Right lobe of liver (tissue), 6 donors: ENCODE data around the gene TMEM175. TPM values are rescaled to one million over a fixed set of nuclear protein-coding genes. Genes with fewer than 3 reads are reported as not detected.

ENCODE experiments used
- ATAC-seq, 4 donors: fragments of 200-7000 bp; cut with Tn5 transposase; one replicate each; pipeline ENCODE4 v1.9.1; 2020; ENCODE audit warnings: mild to moderate bottlenecking in 4 of 4, moderate library complexity in 4 of 4
- DNase-seq, 3 donors: peaks; one replicate each; pipeline ENCODE4 v3.0.0-alpha.2; 2020
- H3K27ac ChIP-seq, 3 donors: fragments of 200-600 bp; one replicate each; pipeline ENCODE4 v1.8.0; 2022
- H3K27me3 ChIP-seq, 2 donors: fragments of 200-600 bp; one replicate each; pipeline ENCODE4 v1.8.0; 2022
- H3K36me3 ChIP-seq, 4 donors: fragments of 200-600 bp; sonication (generic) in 1 of 4; one replicate each; pipeline versions ENCODE4 v1.5.1 to v1.8.0; 2017 to 2022; ENCODE audit warnings: control low read depth in 1 of 4
- H3K4me1 ChIP-seq, 4 donors: fragments of 200-600 bp; sonication (generic) in 1 of 4; one replicate each; pipeline versions ENCODE4 v1.5.1 to v1.8.0; 2017 to 2022; ENCODE audit warnings: control low read depth in 1 of 4
- H3K4me3 ChIP-seq, 3 donors: fragments of 200-600 bp; one replicate each; pipeline ENCODE4 v1.8.0; 2022
- H3K9me3 ChIP-seq, 4 donors: fragments of 200-600 bp; sonication (generic) in 1 of 4; one replicate each; pipeline versions ENCODE4 v1.5.1 to v1.8.0; 2017 to 2022; ENCODE audit warnings: control low read depth in 1 of 4
- POLR2A ChIP-seq: fragments of 450-650 bp; IDR thresholded peaks from one replicate; pipeline ENCODE4 v1.6.1; 2017; ENCODE audit warnings: antibody characterized with exemption, mild to moderate bottlenecking
- WGBS: methylation state at CpG from one replicate; pipeline ENCODE4 v1.1.6; 2018; ENCODE audit warnings: low coverage, low lambda C conversion rate; ENCODE audit not compliant: insufficient coverage; ENCODE audit errors: missing lambda C conversion rate; 5-methylcytosine and 5-hydroxymethylcytosine counted together
- intact Hi-C, 2 donors: fragments of 100-400 bp; cut with DNase I; formaldehyde crosslinking; loops; one replicate each; pipeline versions ENCODE4 v1.11.2 to v1.14.1; 2022
- total RNA-seq, 6 experiments: library from RNA; depleted of rRNA in 2 of 6; stranded (reverse); fragments of >200 nt in 2 of 6; fragmentation: NEBNext Ultra II Directional in 3 of 6; extraction: Animal tissue kit (Norgen Biotek cat#: 25700) in 3 of 6; gene quantifications; one replicate each; pipeline versions ENCODE4 v1.1.0 to v1.2.4, GENCODE V29; 2016 to 2023
- TF ChIP-seq, protein P1 (sequence below), 4 donors: fragments of 200-600 bp in 3 of 4; fragments of 450-650 bp in 1 of 4; IDR thresholded peaks; one replicate each; pipeline versions ENCODE4 v1.5.1 to v1.8.0; 2016 to 2022; ENCODE audit warnings: antibody characterized with exemption in 4 of 4, mild to moderate bottlenecking in 2 of 4
- donor health status: DM: no; HTN: yes; CAD: no.
- donor health status: DM: no; HTN: no; CAD: no.
- donor health status: DM: no; HTN: no; CAD: no.
- donor health status: DM: no; HTN: yes; CAD: no.
- donor health status: DM: no; HTN: yes; CAD: no.

Gene TMEM175
- total RNA-seq, 6 experiments from 2014 or later, result 22.0 to 31.8 (median 23.6) TPM

GRCh38 chr4:1004557-1005485 is 72.6 kb downstream of the TMEM175 start:
- WGBS, result 96% methylated on average over 3 of the region's 25 CpGs
- Histone ChIP-seq H3K27me3 (peaks cover 4 to 9% of the 10 kb centered on the region in 2 donors), H3K9me3 (no peaks in the 10 kb centered on the region), H3K36me3 (no peaks in the 10 kb centered on the region), H3K27ac (no peak overlapping the region), H3K4me3 (no peak overlapping the region), H3K4me1 (peaks cover 0 to 18% (median 3%) of the 10 kb centered on the region in 4 donors)
- intact Hi-C loops, result no loop called here
- ATAC-seq, result no peak
- DNase-seq, result no peak
- TF ChIP-seq, protein P1, sequence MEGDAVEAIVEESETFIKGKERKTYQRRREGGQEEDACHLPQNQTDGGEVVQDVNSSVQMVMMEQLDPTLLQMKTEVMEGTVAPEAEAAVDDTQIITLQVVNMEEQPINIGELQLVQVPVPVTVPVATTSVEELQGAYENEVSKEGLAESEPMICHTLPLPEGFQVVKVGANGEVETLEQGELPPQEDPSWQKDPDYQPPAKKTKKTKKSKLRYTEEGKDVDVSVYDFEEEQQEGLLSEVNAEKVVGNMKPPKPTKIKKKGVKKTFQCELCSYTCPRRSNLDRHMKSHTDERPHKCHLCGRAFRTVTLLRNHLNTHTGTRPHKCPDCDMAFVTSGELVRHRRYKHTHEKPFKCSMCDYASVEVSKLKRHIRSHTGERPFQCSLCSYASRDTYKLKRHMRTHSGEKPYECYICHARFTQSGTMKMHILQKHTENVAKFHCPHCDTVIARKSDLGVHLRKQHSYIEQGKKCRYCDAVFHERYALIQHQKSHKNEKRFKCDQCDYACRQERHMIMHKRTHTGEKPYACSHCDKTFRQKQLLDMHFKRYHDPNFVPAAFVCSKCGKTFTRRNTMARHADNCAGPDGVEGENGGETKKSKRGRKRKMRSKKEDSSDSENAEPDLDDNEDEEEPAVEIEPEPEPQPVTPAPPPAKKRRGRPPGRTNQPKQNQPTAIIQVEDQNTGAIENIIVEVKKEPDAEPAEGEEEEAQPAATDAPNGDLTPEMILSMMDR (IDR thresholded peaks at IDR 0.05), result no peak
- TF ChIP-seq POLR2A, result no peak

DNA sequence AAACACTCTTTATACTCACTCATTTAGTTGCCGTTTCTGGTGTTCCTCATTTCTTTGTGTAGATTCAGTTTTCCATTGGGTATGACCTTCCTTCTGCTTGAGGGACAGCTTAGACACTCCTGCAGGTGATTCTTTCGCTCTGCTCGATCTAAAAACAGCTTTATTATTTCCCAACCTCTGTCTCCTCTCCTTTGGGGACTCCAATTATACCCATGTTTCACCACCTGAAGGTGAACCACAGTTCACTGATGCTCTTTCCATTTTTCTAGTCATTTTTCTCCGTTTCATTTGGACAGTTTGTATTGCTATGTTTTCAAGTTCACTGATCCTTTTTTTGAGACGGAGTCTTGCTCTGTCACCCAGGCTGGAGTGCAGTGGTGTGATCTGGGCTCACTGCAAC is 74.6 kb downstream of the TMEM175 start:
- Histone ChIP-seq H3K27me3 (peaks cover 4 to 9% of the 10 kb centered on the region in 2 donors), H3K27ac (no peak overlapping the region), H3K9me3 (no peaks in the 10 kb centered on the region), H3K4me3 (no peak overlapping the region), H3K4me1 (peaks cover 0 to 31% (median 8%) of the 10 kb centered on the region in 4 donors), H3K36me3 (no peaks in the 10 kb centered on the region)
- DNase-seq (no peak), ATAC-seq (no peak)
- intact Hi-C loops, result no loop called here
- 90% methylated on average over 5 of the region's 5 CpGs for WGBS
- no peak for TF ChIP-seq POLR2A
- TF ChIP-seq, protein P1 (IDR thresholded peaks at IDR 0.05), result no peak

Other genes starting within 250 kb of the TMEM175 start
- 1 to 10 TPM; 2.9 to 9.0 (median 5.2) TPM for gene SLC49A3, start 243.3 kb upstream of the TMEM175 start, total RNA-seq
- gene PCGF3, start 226.6 kb upstream of the TMEM175 start, total RNA-seq, result 10 to 100 TPM; 13.0 to 23.5 (median 14.7) TPM
- gene CPLX1, start 106.3 kb upstream of the TMEM175 start, total RNA-seq, result 1 to 10 TPM in 5 of 6 experiments, under 1 TPM in 1; 0.86 to 3.7 (median 2.4) TPM
- 10 to 100 TPM; 53.2 to 85.0 (median 64.5) TPM for gene GAK, start 144 bp upstream of the TMEM175 start, total RNA-seq
- gene DGKQ, start 41.1 kb downstream of the TMEM175 start, total RNA-seq, result 10 to 100 TPM in 1 of 6 experiments, 1 to 10 TPM in 5; 4.6 to 10.5 (median 5.7) TPM
- 10 to 100 TPM in 3 of 6 experiments, 1 to 10 TPM in 3; 4.7 to 15.1 (median 11.0) TPM for gene IDUA, start 54.6 kb downstream of the TMEM175 start, total RNA-seq
- 10 to 100 TPM in 5 of 6 experiments, 1 to 10 TPM in 1; 9.6 to 30.9 (median 23.0) TPM for gene SLC26A1, start 60.9 kb downstream of the TMEM175 start, total RNA-seq
- gene FGFRL1, start 79.2 kb downstream of the TMEM175 start, total RNA-seq, result 10 to 100 TPM; 27.9 to 60.1 (median 45.7) TPM
- gene RNF212, start 181.1 kb downstream of the TMEM175 start, total RNA-seq, result 1 to 10 TPM in 1 of 6 experiments, under 1 TPM in 3, not detected in 2; 0.29 to 1.2 (median 0.50) TPM
- 100 to 1,000 TPM in 3 of 6 experiments, 10 to 100 TPM in 3; 41.9 to 138 (median 99.9) TPM for gene SPON2, start 240.1 kb downstream of the TMEM175 start, total RNA-seq